ENCODE data around the gene GRM8.

The GRM8 gene

GRCh38 chr7:127251465-127252376, 1.0 kb downstream of the GRM8 start:
- H3K4me3 ChIP-seq (ENCODE audit: low read depth, low read length): peak overlapping the region; percentile 40
- TF ChIP-seq CTCF (IDR thresholded peaks at IDR 0.05; ENCODE audit: borderline replicate concordance, insufficient read depth, low read depth, low read length): no peak

- TF ChIP-seq CTCF (IDR thresholded peaks at IDR 0.05; ENCODE audit: borderline replicate concordance, insufficient read depth, low read depth, low read length): no peak
- H3K4me3 ChIP-seq (ENCODE audit: low read depth, low read length): no peak overlapping the region
Measured at GRCh38 chr7:127251036-127251464, 1.7 kb downstream of the GRM8 start.

- no peak for TF ChIP-seq CTCF (IDR thresholded peaks at IDR 0.05; ENCODE audit: borderline replicate concordance, insufficient read depth, low read depth, low read length)
- H3K4me3 ChIP-seq (ENCODE audit: low read depth, low read length): no peak overlapping the region
Measured at GRCh38 chr7:127250312-127251035, 2.3 kb downstream of the GRM8 start.

- H3K4me3 ChIP-seq (ENCODE audit: low read depth, low read length): no peak overlapping the region
- TF ChIP-seq CTCF (IDR thresholded peaks at IDR 0.05; ENCODE audit: borderline replicate concordance, insufficient read depth, low read depth, low read length): no peak
Measured at GRCh38 chr7:127245607-127246006, 7.1 kb downstream of the GRM8 start.

GRCh38 chr7:127245002-127245401, 7.7 kb downstream of the GRM8 start:
- no peak for TF ChIP-seq CTCF (IDR thresholded peaks at IDR 0.05; ENCODE audit: borderline replicate concordance, insufficient read depth, low read depth, low read length)
- no peak overlapping the region for H3K4me3 ChIP-seq (ENCODE audit: low read depth, low read length)

GRCh38 chr7:127239814-127240213, 12.9 kb downstream of the GRM8 start:
- TF ChIP-seq CTCF (IDR thresholded peaks at IDR 0.05; ENCODE audit: borderline replicate concordance, insufficient read depth, low read depth, low read length): peak; percentile 56; the same call in 1 of the 2 replicates
- H3K4me3 ChIP-seq (ENCODE audit: low read depth, low read length): no peak overlapping the region
